ENCODE measurements around the gene G6PC1. TPM values are rescaled to one million over a fixed set of nuclear protein-coding genes. Genes with fewer than 3 reads are reported as not detected.
"Not testable (repeated sequence)": the region's sequence is repeated elsewhere in the genome, so short reads cannot be mapped to it uniquely, and the experiment has no call there.

Gene G6PC1
- total and polyA plus RNA-seq, 5 experiments from 2014 or later, result not detected

- ATAC-seq (no peak), DNase-seq (no peak)
- Mint-ChIP-seq H3K36me3 (no peaks in the 10 kb centered on the region), H3K4me3 (no peak overlapping the region), H3K4me1 (no peaks in the 10 kb centered on the region), H3K27me3 (peaks cover 0 to 5% (median 2%) of the 10 kb centered on the region in 5 donors), H3K27ac (no peak overlapping the region), H3K9me3 (no peaks in the 10 kb centered on the region)
- POLR2A ChIA-PET, result no interaction called here
Observed at GRCh38 chr17:42918902-42919521, 18.4 kb downstream of the G6PC1 start.

GRCh38 chr17:42919522-42920077, 19.0 kb downstream of the G6PC1 start:
- H3K27me3 Mint-ChIP-seq, H3K36me3 Mint-ChIP-seq, H3K27ac Mint-ChIP-seq, H3K4me1 Mint-ChIP-seq, POLR2A ChIA-PET, H3K9me3 Mint-ChIP-seq, ATAC-seq, DNase-seq, H3K4me3 Mint-ChIP-seq: not testable (repeated sequence)

DNA sequence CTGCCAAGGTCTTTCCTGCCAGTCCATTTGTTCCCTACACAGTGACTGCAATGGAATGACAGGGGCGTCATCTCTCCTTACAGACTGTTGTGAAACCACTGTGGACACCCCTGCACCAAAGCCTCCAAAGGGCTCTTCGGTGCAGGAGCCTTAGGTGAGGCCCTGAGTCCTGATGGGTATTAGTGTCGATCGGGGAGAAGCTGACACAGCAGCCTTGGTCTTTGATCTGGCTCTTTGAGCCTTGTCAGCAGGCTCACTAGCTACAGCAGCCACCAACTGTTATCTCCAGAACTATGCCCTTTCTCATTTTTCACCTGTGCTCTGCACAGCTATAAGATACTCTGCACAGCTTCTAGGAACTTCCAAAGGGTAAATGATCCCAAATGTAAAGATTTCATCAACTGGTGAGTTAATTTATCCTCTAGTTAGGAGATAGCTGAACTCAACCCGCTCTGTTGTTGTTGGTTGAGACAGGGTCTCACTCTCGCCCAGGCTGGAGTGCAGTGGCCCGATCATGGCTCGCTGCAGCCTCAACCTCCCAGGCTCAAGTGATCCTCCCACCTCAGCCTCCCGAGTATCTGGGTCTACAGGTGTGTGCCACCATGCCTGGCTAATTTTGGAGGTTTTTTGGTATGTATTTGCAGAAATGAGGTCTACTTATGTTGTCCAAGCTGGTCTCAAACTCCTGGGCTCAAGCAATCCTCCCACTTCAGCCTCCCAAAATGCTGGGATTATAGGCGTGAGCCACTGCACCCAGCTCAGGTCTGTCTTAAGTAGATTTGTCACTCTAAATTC, 19.7 kb downstream of the G6PC1 start:
- H3K27ac Mint-ChIP-seq, result no peak overlapping the region
- peaks cover 0 to 6% (median under 1%) of the 10 kb centered on the region in 4 donors for H3K4me1 Mint-ChIP-seq
- no peak for ATAC-seq
- H3K36me3 Mint-ChIP-seq, result no peaks in the 10 kb centered on the region
- H3K27me3 Mint-ChIP-seq, result peaks cover 0 to 5% (median 3%) of the 10 kb centered on the region in 5 donors
- H3K4me3 Mint-ChIP-seq, result no peak overlapping the region
- DNase-seq, result no peak
- no peaks in the 10 kb centered on the region for H3K9me3 Mint-ChIP-seq
- POLR2A ChIA-PET, result no interaction called here

GRCh38 chr17:42920922-42921321, 20.3 kb downstream of the G6PC1 start:
- POLR2A ChIA-PET, result no interaction called here
- H3K9me3 Mint-ChIP-seq, result no peaks in the 10 kb centered on the region
- H3K27ac Mint-ChIP-seq, result no peak overlapping the region
- no peak overlapping the region for H3K4me3 Mint-ChIP-seq
- H3K36me3 Mint-ChIP-seq, result no peaks in the 10 kb centered on the region
- no peak for DNase-seq
- ATAC-seq, result no peak
- H3K27me3 Mint-ChIP-seq, result peaks cover 0 to 5% (median 3%) of the 10 kb centered on the region in 5 donors
- H3K4me1 Mint-ChIP-seq, result peaks cover 0 to 6% (median under 1%) of the 10 kb centered on the region in 4 donors

- DNase-seq, result no peak
- ATAC-seq, result no peak
- Mint-ChIP-seq H3K4me3 (no peak overlapping the region), H3K27me3 (peaks cover 0 to 5% (median 3%) of the 10 kb centered on the region in 5 donors), H3K4me1 (peaks cover 0 to 6% (median under 1%) of the 10 kb centered on the region in 4 donors), H3K9me3 (no peaks in the 10 kb centered on the region), H3K36me3 (no peaks in the 10 kb centered on the region), H3K27ac (no peak overlapping the region)
- POLR2A ChIA-PET, result no interaction called here
Observed at GRCh38 chr17:42922294-42922693, 21.7 kb downstream of the G6PC1 start.

- H3K9me3 Mint-ChIP-seq, H3K4me1 Mint-ChIP-seq, DNase-seq, H3K4me3 Mint-ChIP-seq, H3K27me3 Mint-ChIP-seq, H3K36me3 Mint-ChIP-seq, H3K27ac Mint-ChIP-seq, ATAC-seq, POLR2A ChIA-PET: not testable (repeated sequence)
Observed at GRCh38 chr17:42923472-42923871, 22.9 kb downstream of the G6PC1 start.

GRCh38 chr17:42924891-42925290, 24.3 kb downstream of the G6PC1 start:
- no peak overlapping the region for H3K4me3 Mint-ChIP-seq
- no peak overlapping the region for H3K27ac Mint-ChIP-seq
- no peak for DNase-seq
- ATAC-seq, result no peak
- H3K27me3 Mint-ChIP-seq, result peaks cover 0 to 5% (median 1%) of the 10 kb centered on the region in 5 donors
- H3K9me3 Mint-ChIP-seq, result no peaks in the 10 kb centered on the region
- H3K36me3 Mint-ChIP-seq, result no peaks in the 10 kb centered on the region
- peaks cover 2 to 9% (median 4%) of the 10 kb centered on the region in 4 donors for H3K4me1 Mint-ChIP-seq
- POLR2A ChIA-PET, result no interaction called here

- Mint-ChIP-seq H3K4me3 (no peak overlapping the region), H3K36me3 (no peaks in the 10 kb centered on the region), H3K4me1 (peaks cover 2 to 9% (median 4%) of the 10 kb centered on the region in 4 donors), H3K27me3 (peaks cover 0 to 6% (median 1%) of the 10 kb centered on the region in 5 donors), H3K9me3 (no peaks in the 10 kb centered on the region), H3K27ac (peak overlapping the region in 2 of 10 donors; percentile 14 to 40)
- POLR2A ChIA-PET, result no interaction called here
- DNase-seq (peak in 1 of 10 donors; percentile 8), ATAC-seq (no peak)
Observed at GRCh38 chr17:42928714-42929496, 28.3 kb downstream of the G6PC1 start.

DNA sequence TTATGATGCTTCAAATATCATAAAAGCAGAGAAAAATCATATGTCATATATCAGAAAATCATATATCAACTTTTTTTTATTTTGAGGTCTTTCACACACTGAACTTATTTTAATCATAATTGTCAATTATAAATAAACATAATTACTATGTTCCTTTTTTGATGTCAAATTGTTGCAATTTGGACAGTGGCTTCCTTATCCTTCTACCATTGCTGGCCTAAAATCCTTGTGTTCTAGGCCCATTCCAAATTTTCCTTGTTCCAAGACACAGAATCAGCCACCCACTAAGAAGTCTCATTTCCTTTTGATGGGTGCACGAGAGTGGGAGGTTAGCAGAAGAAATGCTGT, 28.9 kb downstream of the G6PC1 start:
- Mint-ChIP-seq H3K27me3 (peaks cover 0 to 6% (median 3%) of the 10 kb centered on the region in 5 donors), H3K9me3 (no peaks in the 10 kb centered on the region), H3K27ac (no peak overlapping the region), H3K36me3 (no peaks in the 10 kb centered on the region), H3K4me1 (peaks cover 2 to 9% (median 4%) of the 10 kb centered on the region in 4 donors), H3K4me3 (no peak overlapping the region)
- DNase-seq, result no peak
- ATAC-seq, result no peak
- POLR2A ChIA-PET, result no interaction called here

GRCh38 chr17:42937712-42938596, 37.4 kb downstream of the G6PC1 start:
- Mint-ChIP-seq H3K9me3 (no peaks in the 10 kb centered on the region), H3K27ac (peak overlapping the region in 1 of 10 donors; percentile 22), H3K4me3 (no peak overlapping the region), H3K36me3 (no peaks in the 10 kb centered on the region), H3K27me3 (peaks cover 0 to 8% (median 4%) of the 10 kb centered on the region in 5 donors), H3K4me1 (no peaks in the 10 kb centered on the region)
- POLR2A ChIA-PET, result no interaction called here
- DNase-seq (peak in 5 of 10 donors; percentile 5 to 36 (median 20)), ATAC-seq (peak; percentile 35 to 49)

- Mint-ChIP-seq H3K36me3 (peaks cover 0 to 16% (median 0%) of the 10 kb centered on the region in 3 donors), H3K9me3 (no peaks in the 10 kb centered on the region), H3K4me1 (no peaks in the 10 kb centered on the region), H3K27me3 (peaks cover 0 to 4% (median 0%) of the 10 kb centered on the region in 5 donors), H3K4me3 (no peak overlapping the region), H3K27ac (no peak overlapping the region)
- ATAC-seq (no peak), DNase-seq (no peak)
- POLR2A ChIA-PET, result no interaction called here
Observed at GRCh38 chr17:42944211-42944610, 43.6 kb downstream of the G6PC1 start.

DNA sequence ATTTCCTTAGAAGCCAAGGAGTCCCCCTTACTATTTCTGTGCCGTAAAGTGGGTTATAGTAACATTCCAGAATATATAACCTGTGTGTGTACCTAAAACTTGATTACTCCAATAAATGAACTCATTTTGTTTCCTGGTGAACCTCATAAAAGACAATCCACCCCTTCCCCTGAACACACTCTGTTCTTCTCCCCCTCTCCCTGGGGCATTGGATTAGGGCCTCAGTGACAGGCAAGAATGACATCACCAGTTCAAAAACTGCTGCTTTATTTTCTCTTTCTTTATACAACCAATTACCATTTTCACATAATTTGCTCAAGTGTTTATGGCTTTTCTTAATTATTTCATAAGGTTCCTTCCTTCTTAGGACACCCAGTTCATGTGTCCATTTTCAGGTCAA, 46.2 kb downstream of the G6PC1 start:
- Mint-ChIP-seq H3K4me1 (no peaks in the 10 kb centered on the region), H3K27ac (peak overlapping the region in 2 of 10 donors; percentile 1 to 51)

More for the DNA sequence above, 46.2 kb downstream of the G6PC1 start:
- H3K4me3 Mint-ChIP-seq, result no peak overlapping the region
- DNase-seq (no peak), ATAC-seq (no peak)
- H3K9me3 Mint-ChIP-seq, result peaks cover 0 to 1% (median 0%) of the 10 kb centered on the region in 9 donors
- H3K27me3 Mint-ChIP-seq, result no peaks in the 10 kb centered on the region
- POLR2A ChIA-PET, result interaction anchor here (0.9 kb wide), 1 partner anchor 414 kb away, joined by 3 read pairs; no protein-coding TSS in a partner anchor
- H3K36me3 Mint-ChIP-seq, result peaks cover 0 to 42% (median 11%) of the 10 kb centered on the region in 3 donors
